AG08395 (cell line): ENCODE measurements around the gene GPR75.
A peak's percentile ranks its signal among the peaks of the same experiment; 100 is the strongest.
"Not testable (repeated sequence)": the region's sequence is repeated elsewhere in the genome, so short reads cannot be mapped to it uniquely, and the experiment has no call there.

ENCODE experiments used
- DNase-seq: peaks from one replicate; pipeline ENCODE4 v3.0.0; 2012; ENCODE audit warnings: mixed read lengths, low spot score

Gene GPR75

GRCh38 chr2:53852532-53852931 is 7.2 kb downstream of the GPR75 start:
- no peak for DNase-seq

- not testable (repeated sequence) for DNase-seq
These were observed 8.6 kb downstream of the GPR75 start for GRCh38 chr2:53851052-53851757.

GRCh38 chr2:53848062-53848461 is 11.7 kb downstream of the GPR75 start:
- no peak for DNase-seq

GRCh38 chr2:53843595-53843994 is 16.2 kb downstream of the GPR75 start:
- DNase-seq: no peak

- DNase-seq: no peak
These were observed 16.9 kb downstream of the GPR75 start for GRCh38 chr2:53842891-53843290.

GRCh38 chr2:53841651-53842050 is 18.1 kb downstream of the GPR75 start:
- DNase-seq: not testable (repeated sequence)

GRCh38 chr2:53840580-53840979 is 19.2 kb downstream of the GPR75 start:
- DNase-seq: no peak

GRCh38 chr2:53829980-53830290 is 29.8 kb downstream of the GPR75 start:
- DNase-seq: not testable (repeated sequence)

- DNase-seq: no peak
These were observed 30.3 kb downstream of the GPR75 start for GRCh38 chr2:53829273-53829979.

- no peak for DNase-seq
These were observed 31.4 kb downstream of the GPR75 start for GRCh38 chr2:53828331-53828730.

- peak; percentile 4 for DNase-seq
These were observed 32.2 kb downstream of the GPR75 start for GRCh38 chr2:53827398-53828175.

GRCh38 chr2:53826587-53827397 is 33.0 kb downstream of the GPR75 start:
- DNase-seq: peak; percentile 6

- no peak for DNase-seq
These were observed 33.7 kb downstream of the GPR75 start for GRCh38 chr2:53826030-53826410.

GRCh38 chr2:53823639-53824038 is 36.1 kb downstream of the GPR75 start:
- DNase-seq: not testable (repeated sequence)

GRCh38 chr2:53821810-53822209 is 38.0 kb downstream of the GPR75 start:
- no peak for DNase-seq

- DNase-seq: no peak
These were observed 39.1 kb downstream of the GPR75 start for GRCh38 chr2:53820711-53821110.

- no peak for DNase-seq
These were observed 39.7 kb downstream of the GPR75 start for GRCh38 chr2:53820048-53820447.

- DNase-seq: no peak
These were observed 40.1 kb downstream of the GPR75 start for GRCh38 chr2:53819634-53820033.

GRCh38 chr2:53818854-53819435 is 40.8 kb downstream of the GPR75 start:
- no peak for DNase-seq

- no peak for DNase-seq
These were observed 46.6 kb downstream of the GPR75 start for GRCh38 chr2:53813151-53813550.

- DNase-seq: no peak
These were observed 48.2 kb downstream of the GPR75 start for GRCh38 chr2:53811601-53812000.
